Fibroblast of skin of right quadriceps (primary cell): ENCODE results near the gene MCF2L2.
A peak's percentile ranks its signal among the peaks of the same experiment; 100 is the strongest.

ENCODE experiments used
- DNase-seq: peaks from one replicate; pipeline ENCODE4 v3.0.0-alpha.2; 2013

MCF2L2 gene

GRCh38 chr3:183287301-183287971 is 141.0 kb downstream of the MCF2L2 start:
- DNase-seq, result peak; percentile 71

- DNase-seq, result peak; percentile 92
These were observed 142.5 kb downstream of the MCF2L2 start for GRCh38 chr3:183285828-183286457.

- no peak for DNase-seq
These were observed 143.1 kb downstream of the MCF2L2 start for GRCh38 chr3:183285318-183285717.

GRCh38 chr3:183284570-183284969 is 143.8 kb downstream of the MCF2L2 start:
- no peak for DNase-seq

GRCh38 chr3:183283886-183284285 is 144.5 kb downstream of the MCF2L2 start:
- DNase-seq, result peak; percentile 23

- DNase-seq, result no peak
These were observed 147.2 kb downstream of the MCF2L2 start for GRCh38 chr3:183281126-183281797.

- DNase-seq, result no peak
These were observed 149.0 kb downstream of the MCF2L2 start for GRCh38 chr3:183279371-183279770.

- peak; percentile 21 for DNase-seq
These were observed 149.8 kb downstream of the MCF2L2 start for GRCh38 chr3:183278479-183279088.

- DNase-seq, result no peak
These were observed 151.2 kb downstream of the MCF2L2 start for GRCh38 chr3:183277260-183277659.

GRCh38 chr3:183275937-183276336 is 152.5 kb downstream of the MCF2L2 start:
- DNase-seq, result no peak

- peak; percentile 58 for DNase-seq
These were observed 153.0 kb downstream of the MCF2L2 start for GRCh38 chr3:183275418-183275817.

- no peak for DNase-seq
These were observed 153.8 kb downstream of the MCF2L2 start for GRCh38 chr3:183274609-183275008.

GRCh38 chr3:183272791-183273190 is 155.6 kb downstream of the MCF2L2 start:
- no peak for DNase-seq

- DNase-seq, result no peak
These were observed 156.3 kb downstream of the MCF2L2 start for GRCh38 chr3:183272142-183272541.

- no peak for DNase-seq
These were observed 158.1 kb downstream of the MCF2L2 start for GRCh38 chr3:183270344-183270743.

- DNase-seq, result no peak
These were observed 159.1 kb downstream of the MCF2L2 start for GRCh38 chr3:183269345-183269744.

- DNase-seq, result no peak
These were observed 160.1 kb downstream of the MCF2L2 start for GRCh38 chr3:183268366-183268765.

- no peak for DNase-seq
These were observed 161.3 kb downstream of the MCF2L2 start for GRCh38 chr3:183267140-183267539.

GRCh38 chr3:183266454-183266853 is 162.0 kb downstream of the MCF2L2 start:
- no peak for DNase-seq

- peak; percentile 74 for DNase-seq
These were observed 162.5 kb downstream of the MCF2L2 start for GRCh38 chr3:183265834-183266417.

- peak; percentile 41 for DNase-seq
These were observed 163.2 kb downstream of the MCF2L2 start for GRCh38 chr3:183265157-183265642.

- DNase-seq, result no peak
These were observed 164.2 kb downstream of the MCF2L2 start for GRCh38 chr3:183264268-183264667.

GRCh38 chr3:183262875-183263378 is 165.5 kb downstream of the MCF2L2 start:
- no peak for DNase-seq
